HL-60 (cell line): ENCODE data around the gene DNAH2.
"Not testable (repeated sequence)": the region's sequence is repeated elsewhere in the genome, so short reads cannot be mapped to it uniquely, and the experiment has no call there.

Experiments
- DNase-seq, 2 experiments: peaks; one replicate each; pipeline ENCODE4 v3.0.0-alpha.2; 2010 to 2020; ENCODE audit warnings: low read depth in 1 of 2, low spot score in 1 of 2
- H3K27ac ChIP-seq: fragments of 250-450 bp; sonication (Bioruptor Pico); replicated peaks from 2 replicates; pipeline ENCODE4 v1.5.1; 2020; ENCODE audit warnings: mild to moderate bottlenecking, moderate library complexity
- H3K27me3 ChIP-seq: fragments of 250-450 bp; sonication (Bioruptor Pico); 2 replicates; pipeline ENCODE4 v1.5.1; 2021; ENCODE audit warnings: mild to moderate bottlenecking, moderate library complexity; ENCODE audit not compliant: insufficient read depth, poor library complexity, severe bottlenecking
- H3K4me3 ChIP-seq: replicated peaks from 2 replicates; pipeline ENCODE4 v1.5.1; 2011; ENCODE audit warnings: mild to moderate bottlenecking, control low read depth, low read length; ENCODE audit not compliant: insufficient read depth
- CTCF ChIP-seq: IDR thresholded peaks from one replicate; pipeline ENCODE4 v1.5.1; 2011; ENCODE audit warnings: low read length, control low read depth, inconsistent platforms; ENCODE audit not compliant: insufficient read depth
- GABPA ChIP-seq: IDR thresholded peaks from 2 replicates; pipeline ENCODE4 v1.6.1; 2012; ENCODE audit warnings: low read depth
- POLR2AphosphoS5 ChIP-seq: IDR thresholded peaks from 2 replicates; pipeline ENCODE4 v1.6.1; 2012; ENCODE audit warnings: low read depth
- REST ChIP-seq: IDR thresholded peaks from 2 replicates; pipeline ENCODE4 v1.6.1; 2012; ENCODE audit warnings: low read depth; ENCODE audit not compliant: insufficient replicate concordance
- SPI1 ChIP-seq: IDR thresholded peaks from 2 replicates; pipeline ENCODE4 v1.6.1; 2012; ENCODE audit warnings: low read depth, mild to moderate bottlenecking, borderline replicate concordance

DNAH2 gene

GRCh38 chr17:7862692-7863437 is 145.3 kb downstream of the DNAH2 start:
- no peak for DNase-seq
- no peak overlapping the region for H3K4me3 ChIP-seq
- no peak overlapping the region for H3K27ac ChIP-seq
- no peaks in the 10 kb centered on the region for H3K27me3 ChIP-seq
- TF ChIP-seq CTCF, result no peak
- no peak for TF ChIP-seq POLR2AphosphoS5
- TF ChIP-seq GABPA, result no peak
- TF ChIP-seq REST, result no peak
- no peak for TF ChIP-seq SPI1

GRCh38 chr17:7864384-7864783 is 146.8 kb downstream of the DNAH2 start:
- not testable (repeated sequence) for H3K27ac ChIP-seq, H3K4me3 ChIP-seq, H3K27me3 ChIP-seq, DNase-seq

- DNase-seq, result no peak
- H3K27me3 ChIP-seq, result no peaks in the 10 kb centered on the region
- TF ChIP-seq CTCF, result no peak
- no peak for TF ChIP-seq POLR2AphosphoS5
- no peak for TF ChIP-seq REST
- no peak for TF ChIP-seq SPI1
- TF ChIP-seq GABPA, result no peak
- no peak overlapping the region for H3K27ac ChIP-seq
- H3K4me3 ChIP-seq, result no peak overlapping the region
Measured at GRCh38 chr17:7864995-7865650, 147.6 kb downstream of the DNAH2 start.

- peak in 1 of 2 experiments; percentile 50 for DNase-seq
- TF ChIP-seq SPI1 (peak; percentile 64; the same call in 1 of the 2 replicates), GABPA (no peak)
- Histone ChIP-seq H3K27me3 (no peaks in the 10 kb centered on the region), H3K27ac (peak overlapping the region; percentile 68), H3K4me3 (no peak overlapping the region)
Measured at GRCh38 chr17:7867881-7868329, 150.4 kb downstream of the DNAH2 start.
